Transverse colon (tissue), 4 donors: ENCODE measurements around the gene CRABP1.

ENCODE experiments used
- POLR2A ChIP-seq: fragments of 450-650 bp; IDR thresholded peaks from one replicate; pipeline ENCODE4 v1.6.1; 2016; ENCODE audit warnings: antibody characterized with exemption, mild to moderate bottlenecking, moderate library complexity
- POLR2AphosphoS5 ChIP-seq, 3 donors: sonication (generic); formaldehyde crosslinking; IDR thresholded peaks; one replicate each; pipeline ENCODE4 v1.6.1; 2016; ENCODE audit warnings: antibody characterized with exemption in 3 of 3
- TF ChIP-seq, protein P1 (sequence below), 5 experiments: fragments of 200-600 bp in 3 of 5; fragments of 450-650 bp in 2 of 5; sonication (generic) in 3 of 5; IDR thresholded peaks; 1 replicate in 2 of 5; 2 replicates in 3 of 5; pipeline ENCODE4 v1.5.1; 2016 to 2017; ENCODE audit warnings: antibody characterized with exemption in 5 of 5, inconsistent platforms in 3 of 5, mild to moderate bottlenecking in 2 of 5, moderate library complexity in 1 of 5

DNA sequence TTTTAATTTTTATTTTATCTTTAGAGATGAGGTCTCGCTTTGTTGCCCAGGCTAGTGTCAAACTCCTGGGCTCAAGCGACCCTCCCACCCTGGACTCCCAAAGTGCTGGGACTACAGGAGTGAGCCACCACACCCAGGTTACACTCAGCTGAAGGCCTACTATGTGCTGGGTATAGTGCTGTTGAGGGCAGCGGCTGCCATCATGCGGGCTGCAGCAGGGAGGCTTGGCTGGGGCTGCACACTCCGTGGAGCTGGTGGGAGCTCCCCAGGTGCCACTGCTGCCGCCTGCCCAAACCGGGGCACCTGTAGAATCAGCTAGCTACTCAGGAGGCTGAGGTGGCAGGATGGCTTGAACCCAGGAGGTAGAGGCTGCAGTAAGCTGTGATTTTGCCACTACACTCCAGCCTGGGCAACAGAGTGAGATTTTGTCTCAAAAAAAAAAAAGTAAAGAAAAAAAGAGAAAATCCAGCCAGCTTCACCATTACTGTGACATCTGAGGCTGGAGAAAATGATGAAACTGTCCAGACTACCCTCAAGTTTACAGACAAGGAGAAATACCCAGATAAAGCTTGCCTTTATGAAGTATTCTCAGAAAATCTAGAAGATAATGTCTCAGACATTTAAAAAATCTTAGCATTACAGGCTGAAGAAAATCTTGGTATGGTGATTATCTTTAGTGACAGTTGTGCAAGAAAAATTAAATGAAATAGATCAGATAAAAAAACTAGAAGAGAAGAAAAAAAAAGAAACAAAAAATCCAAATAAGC, 42.1 kb downstream of the CRABP1 start:
- TF ChIP-seq, protein P1, sequence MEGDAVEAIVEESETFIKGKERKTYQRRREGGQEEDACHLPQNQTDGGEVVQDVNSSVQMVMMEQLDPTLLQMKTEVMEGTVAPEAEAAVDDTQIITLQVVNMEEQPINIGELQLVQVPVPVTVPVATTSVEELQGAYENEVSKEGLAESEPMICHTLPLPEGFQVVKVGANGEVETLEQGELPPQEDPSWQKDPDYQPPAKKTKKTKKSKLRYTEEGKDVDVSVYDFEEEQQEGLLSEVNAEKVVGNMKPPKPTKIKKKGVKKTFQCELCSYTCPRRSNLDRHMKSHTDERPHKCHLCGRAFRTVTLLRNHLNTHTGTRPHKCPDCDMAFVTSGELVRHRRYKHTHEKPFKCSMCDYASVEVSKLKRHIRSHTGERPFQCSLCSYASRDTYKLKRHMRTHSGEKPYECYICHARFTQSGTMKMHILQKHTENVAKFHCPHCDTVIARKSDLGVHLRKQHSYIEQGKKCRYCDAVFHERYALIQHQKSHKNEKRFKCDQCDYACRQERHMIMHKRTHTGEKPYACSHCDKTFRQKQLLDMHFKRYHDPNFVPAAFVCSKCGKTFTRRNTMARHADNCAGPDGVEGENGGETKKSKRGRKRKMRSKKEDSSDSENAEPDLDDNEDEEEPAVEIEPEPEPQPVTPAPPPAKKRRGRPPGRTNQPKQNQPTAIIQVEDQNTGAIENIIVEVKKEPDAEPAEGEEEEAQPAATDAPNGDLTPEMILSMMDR (IDR thresholded peaks at IDR 0.05): no peak
- no peak for TF ChIP-seq POLR2A
- no peak for TF ChIP-seq POLR2AphosphoS5 (IDR thresholded peaks at IDR 0.05)
